Right atrium auricular region (tissue), 2 donors: ENCODE data around the gene EHD1. TPM values are rescaled to one million over a fixed set of nuclear protein-coding genes. Genes with fewer than 3 reads are reported as not detected.

Source experiments
- DNase-seq: peaks from one replicate; pipeline ENCODE4 v3.0.0-alpha.2; 2019; ENCODE audit warnings: low spot score
- H3K27ac ChIP-seq, 2 donors: fragments of 200-600 bp; sonication (generic); 1 replicate in 1 of 2; 2 replicates in 1 of 2; pipeline ENCODE4 v1.5.1; 2016 to 2019
- H3K27me3 ChIP-seq, 2 donors: fragments of 200-600 bp; sonication (generic); one replicate each; pipeline versions ENCODE4 v1.5.1 to v1.6.0; 2017 to 2019
- H3K36me3 ChIP-seq: fragments of 200-600 bp; sonication (generic); one replicate; pipeline ENCODE4 v1.5.1; 2016
- H3K4me1 ChIP-seq, 2 donors: fragments of 200-600 bp; sonication (generic); one replicate each; pipeline versions ENCODE4 v1.5.1 to v1.6.0; 2017 to 2019
- H3K4me3 ChIP-seq, 2 donors: fragments of 200-600 bp; sonication (generic); 1 replicate in 1 of 2; 2 replicates in 1 of 2; pipeline ENCODE4 v1.5.1; 2017 to 2019; ENCODE audit warnings: mild to moderate bottlenecking in 1 of 2, moderate library complexity in 1 of 2
- H3K9me3 ChIP-seq, 2 donors: fragments of 200-600 bp; sonication (generic); one replicate each; pipeline ENCODE4 v1.5.1; 2019
- total RNA-seq, 2 donors: library from RNA; depleted of rRNA; stranded (reverse); fragments of >200 nt; gene quantifications; one replicate each; pipeline ENCODE4 v1.1.0, GENCODE V29; 2016
- TF ChIP-seq, protein P1 (sequence below), 2 donors: fragments of 200-600 bp; sonication (generic); IDR thresholded peaks; one replicate each; pipeline ENCODE4 v1.5.1; 2019; ENCODE audit warnings: antibody characterized with exemption in 2 of 2

Gene EHD1
- total RNA-seq, 2 donors from 2014 or later, result 29.5 to 34.1 TPM

DNA sequence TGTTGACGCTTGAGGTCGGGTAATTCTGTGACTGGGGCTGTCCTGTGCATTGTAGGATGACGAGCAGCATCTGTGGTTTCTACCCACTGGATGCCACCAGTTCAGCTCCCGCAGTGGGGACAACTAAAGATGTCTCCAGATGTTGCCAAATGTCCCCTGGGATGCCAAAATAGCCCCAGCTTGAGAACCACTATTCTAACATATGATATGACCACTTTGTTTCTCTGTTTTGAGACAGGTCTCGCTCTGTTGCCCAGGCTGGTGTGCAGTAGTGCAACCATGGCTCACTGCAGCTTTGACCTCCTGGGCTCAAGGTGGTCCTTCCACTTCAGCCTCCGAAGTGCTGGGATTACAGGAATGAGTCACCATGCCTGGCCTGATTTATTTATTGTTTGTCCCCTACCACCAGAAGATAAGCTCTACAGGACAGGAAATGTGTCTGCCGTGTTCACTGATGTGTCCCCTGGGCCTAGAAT lies 63.7 kb downstream of the EHD1 start:
- DNase-seq, result no peak
- Histone ChIP-seq H3K9me3 (no peaks in the 10 kb centered on the region), H3K27me3 (no peaks in the 10 kb centered on the region), H3K36me3 (no peaks in the 10 kb centered on the region), H3K4me3 (no peak overlapping the region), H3K4me1 (peaks cover 0 to 3% of the 10 kb centered on the region in 2 donors), H3K27ac (no peak overlapping the region)
- TF ChIP-seq, protein P1, sequence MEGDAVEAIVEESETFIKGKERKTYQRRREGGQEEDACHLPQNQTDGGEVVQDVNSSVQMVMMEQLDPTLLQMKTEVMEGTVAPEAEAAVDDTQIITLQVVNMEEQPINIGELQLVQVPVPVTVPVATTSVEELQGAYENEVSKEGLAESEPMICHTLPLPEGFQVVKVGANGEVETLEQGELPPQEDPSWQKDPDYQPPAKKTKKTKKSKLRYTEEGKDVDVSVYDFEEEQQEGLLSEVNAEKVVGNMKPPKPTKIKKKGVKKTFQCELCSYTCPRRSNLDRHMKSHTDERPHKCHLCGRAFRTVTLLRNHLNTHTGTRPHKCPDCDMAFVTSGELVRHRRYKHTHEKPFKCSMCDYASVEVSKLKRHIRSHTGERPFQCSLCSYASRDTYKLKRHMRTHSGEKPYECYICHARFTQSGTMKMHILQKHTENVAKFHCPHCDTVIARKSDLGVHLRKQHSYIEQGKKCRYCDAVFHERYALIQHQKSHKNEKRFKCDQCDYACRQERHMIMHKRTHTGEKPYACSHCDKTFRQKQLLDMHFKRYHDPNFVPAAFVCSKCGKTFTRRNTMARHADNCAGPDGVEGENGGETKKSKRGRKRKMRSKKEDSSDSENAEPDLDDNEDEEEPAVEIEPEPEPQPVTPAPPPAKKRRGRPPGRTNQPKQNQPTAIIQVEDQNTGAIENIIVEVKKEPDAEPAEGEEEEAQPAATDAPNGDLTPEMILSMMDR (IDR thresholded peaks at IDR 0.05), result no peak

DNA sequence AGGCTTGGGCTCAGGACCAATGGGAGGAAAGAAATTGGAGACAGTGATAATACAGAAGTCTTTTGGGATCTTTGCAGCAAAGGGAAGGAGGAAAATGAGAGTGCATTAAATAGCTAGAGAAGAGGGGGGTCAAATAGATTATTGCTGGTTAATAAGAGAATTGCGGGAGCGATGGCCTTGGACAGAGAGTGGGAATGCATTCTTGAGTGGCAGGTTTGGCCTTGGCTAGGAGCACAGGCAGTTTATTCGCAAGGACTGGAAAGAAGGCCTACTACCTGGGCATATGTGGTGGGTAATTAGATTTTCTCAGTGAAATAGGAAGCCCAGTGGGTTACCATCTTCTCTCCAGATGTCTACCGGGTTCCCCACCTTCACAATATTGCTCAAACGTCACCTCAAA lies 64.6 kb downstream of the EHD1 start:
- Histone ChIP-seq H3K36me3 (no peaks in the 10 kb centered on the region), H3K27ac (no peak overlapping the region), H3K9me3 (no peaks in the 10 kb centered on the region), H3K27me3 (no peaks in the 10 kb centered on the region), H3K4me3 (no peak overlapping the region), H3K4me1 (peaks cover 0 to 12% of the 10 kb centered on the region in 2 donors)
- no peak for DNase-seq
- TF ChIP-seq, protein P1 (IDR thresholded peaks at IDR 0.05), result no peak

DNA sequence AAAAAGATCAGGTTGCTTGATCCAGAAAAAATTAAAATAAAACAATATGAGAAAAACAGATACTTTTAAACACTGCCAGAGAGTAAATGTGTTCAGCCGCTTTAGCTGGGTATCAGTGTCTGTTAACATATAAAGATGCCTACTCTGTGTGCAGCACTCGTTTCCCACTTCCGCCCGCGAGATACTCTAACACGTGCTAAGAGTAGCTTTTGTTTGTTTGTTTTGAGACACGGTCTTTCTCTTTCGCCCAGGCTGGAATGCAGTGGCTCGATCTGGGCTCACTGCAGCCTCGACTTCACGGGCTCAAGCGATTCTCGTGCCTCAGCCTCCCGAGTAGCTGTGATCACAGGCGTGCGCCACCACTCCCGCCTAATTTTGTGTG lies 67.5 kb downstream of the EHD1 start:
- DNase-seq, result no peak
- Histone ChIP-seq H3K27me3 (no peaks in the 10 kb centered on the region), H3K27ac (peak overlapping the region; percentile 25 to 80), H3K4me1 (peaks cover 0 to 12% of the 10 kb centered on the region in 2 donors), H3K36me3 (no peaks in the 10 kb centered on the region), H3K9me3 (no peaks in the 10 kb centered on the region), H3K4me3 (peak overlapping the region in 1 of 2 donors; percentile 85)
- TF ChIP-seq, protein P1 (IDR thresholded peaks at IDR 0.05), result no peak

DNA sequence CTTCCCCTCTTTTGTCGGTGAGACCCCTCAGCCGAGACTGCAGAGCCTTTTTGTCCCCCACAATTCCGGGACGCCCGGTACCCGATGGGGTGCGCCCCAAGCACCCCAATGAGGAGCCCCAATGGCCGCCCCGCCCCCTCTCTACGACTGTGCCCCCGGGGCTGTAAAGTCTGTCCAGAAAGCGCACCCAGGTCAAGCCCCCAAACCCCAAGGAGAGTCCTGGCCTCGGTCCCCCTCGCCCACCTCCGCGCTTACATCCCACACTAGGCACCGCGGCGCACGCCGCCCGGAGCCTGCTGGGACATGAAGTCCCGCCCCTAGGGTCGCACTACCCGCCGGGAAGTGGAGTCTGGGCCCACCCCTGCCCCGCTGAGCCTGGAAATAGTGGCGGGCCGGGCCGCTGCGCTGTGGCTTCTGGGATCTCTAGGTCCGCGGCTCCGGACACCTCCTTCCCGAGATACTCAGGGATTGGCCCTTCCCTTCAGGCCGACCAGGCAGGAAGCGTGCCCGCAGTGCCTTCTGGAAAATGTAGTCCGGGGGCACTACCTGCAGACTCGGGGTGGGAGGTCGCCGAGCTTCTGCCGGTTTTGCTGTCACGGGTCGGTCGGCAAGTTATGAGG lies 68.0 kb downstream of the EHD1 start, which contains the start of gene MEN1:
MEN1 (minus strand) TSS at position 281 of the 620 bp plus-strand sequence. CDS start 442 bp downstream, outside the sequence.
- Histone ChIP-seq H3K27ac (peak within 1 kb of the TSS; percentile 72 to 80), H3K4me3 (peak within 1 kb of the TSS; percentile 85 to 90), H3K9me3 (no peaks in the 10 kb centered on the region), H3K4me1 (peaks cover 0 to 12% of the 10 kb centered on the region in 2 donors), H3K27me3 (no peaks in the 10 kb centered on the region), H3K36me3 (peaks cover 5% of the 10 kb centered on the region)
- TF ChIP-seq, protein P1 (IDR thresholded peaks at IDR 0.05), result peak in 1 of 2 donors; percentile 22
- DNase-seq, result peak; percentile 97

DNA sequence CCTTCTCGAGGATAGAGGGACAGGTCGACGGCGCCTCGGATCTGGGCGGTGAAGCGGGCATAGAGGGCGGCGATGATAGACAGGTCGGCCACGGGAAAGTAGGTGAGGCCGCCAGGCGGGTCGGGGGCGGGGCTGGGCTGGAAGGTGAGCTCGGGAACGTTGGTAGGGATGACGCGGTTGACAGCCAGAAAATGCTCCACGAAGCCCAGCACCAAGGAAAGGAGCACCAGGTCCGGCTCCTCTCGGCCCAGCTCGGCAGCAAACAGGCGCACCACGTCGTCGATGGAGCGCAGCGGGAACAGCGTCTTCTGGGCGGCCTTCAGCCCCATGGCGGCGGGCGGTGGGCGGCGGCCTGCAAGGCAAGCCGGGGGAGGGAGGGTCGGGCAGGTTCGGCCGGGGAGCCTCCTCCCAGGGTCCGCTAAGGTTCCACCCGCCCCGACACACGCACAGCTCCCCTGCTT lies 68.6 kb downstream of the EHD1 start:
- Histone ChIP-seq H3K9me3 (no peaks in the 10 kb centered on the region), H3K27ac (peak overlapping the region; percentile 72 to 80), H3K4me1 (peaks cover 0 to 12% of the 10 kb centered on the region in 2 donors), H3K27me3 (no peaks in the 10 kb centered on the region), H3K4me3 (peak overlapping the region; percentile 85 to 90), H3K36me3 (peaks cover 10% of the 10 kb centered on the region)
- TF ChIP-seq, protein P1 (IDR thresholded peaks at IDR 0.05), result no peak
- no peak for DNase-seq
